Measurements from ENCODE around the gene RPL13.
"Not testable (repeated sequence)": the region's sequence is repeated elsewhere in the genome, so short reads cannot be mapped to it uniquely, and the experiment has no call there.

RPL13 gene

DNA sequence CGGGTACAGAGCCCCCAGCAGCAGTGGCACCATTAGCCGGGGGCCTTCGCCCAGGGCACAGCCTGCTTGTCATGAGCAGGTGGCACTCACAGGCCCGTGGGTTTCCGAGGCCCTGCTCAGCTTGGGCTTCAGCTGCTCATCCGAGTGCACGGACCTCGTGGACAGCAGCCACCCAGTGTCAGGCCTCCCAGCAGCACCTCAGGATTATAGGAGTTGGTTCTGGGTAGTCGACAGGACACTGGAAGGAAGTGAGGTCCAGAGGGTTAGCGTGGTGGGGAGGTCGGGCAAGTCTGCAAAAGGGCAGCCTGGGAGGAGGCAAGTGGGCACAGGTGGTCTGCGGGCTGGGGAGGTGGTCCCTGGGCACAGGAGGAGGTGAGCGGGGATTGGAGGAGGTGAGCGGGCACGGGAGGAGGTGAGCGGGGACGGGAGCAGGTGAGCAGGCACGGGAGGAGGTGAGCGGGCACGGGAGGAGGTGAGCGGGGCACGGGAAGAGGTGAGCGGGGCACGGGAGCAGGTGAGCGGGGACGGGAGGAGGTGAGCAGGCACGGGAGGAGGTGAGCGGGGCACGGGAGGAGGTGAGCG, 10.0 kb downstream of the RPL13 start:
- no peak for DNase-seq (ENCODE audit: low read depth)
- no peak overlapping the region for H3K4me3 ChIP-seq (ENCODE audit: low read depth, low read length)
- TF ChIP-seq, protein P1, sequence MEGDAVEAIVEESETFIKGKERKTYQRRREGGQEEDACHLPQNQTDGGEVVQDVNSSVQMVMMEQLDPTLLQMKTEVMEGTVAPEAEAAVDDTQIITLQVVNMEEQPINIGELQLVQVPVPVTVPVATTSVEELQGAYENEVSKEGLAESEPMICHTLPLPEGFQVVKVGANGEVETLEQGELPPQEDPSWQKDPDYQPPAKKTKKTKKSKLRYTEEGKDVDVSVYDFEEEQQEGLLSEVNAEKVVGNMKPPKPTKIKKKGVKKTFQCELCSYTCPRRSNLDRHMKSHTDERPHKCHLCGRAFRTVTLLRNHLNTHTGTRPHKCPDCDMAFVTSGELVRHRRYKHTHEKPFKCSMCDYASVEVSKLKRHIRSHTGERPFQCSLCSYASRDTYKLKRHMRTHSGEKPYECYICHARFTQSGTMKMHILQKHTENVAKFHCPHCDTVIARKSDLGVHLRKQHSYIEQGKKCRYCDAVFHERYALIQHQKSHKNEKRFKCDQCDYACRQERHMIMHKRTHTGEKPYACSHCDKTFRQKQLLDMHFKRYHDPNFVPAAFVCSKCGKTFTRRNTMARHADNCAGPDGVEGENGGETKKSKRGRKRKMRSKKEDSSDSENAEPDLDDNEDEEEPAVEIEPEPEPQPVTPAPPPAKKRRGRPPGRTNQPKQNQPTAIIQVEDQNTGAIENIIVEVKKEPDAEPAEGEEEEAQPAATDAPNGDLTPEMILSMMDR (IDR thresholded peaks at IDR 0.05; ENCODE audit: low read depth, low read length, missing control alignments): no peak
- in situ Hi-C loops (cut with HindIII; ENCODE audit: low sequenced_read_pairs): no loop called here

DNA sequence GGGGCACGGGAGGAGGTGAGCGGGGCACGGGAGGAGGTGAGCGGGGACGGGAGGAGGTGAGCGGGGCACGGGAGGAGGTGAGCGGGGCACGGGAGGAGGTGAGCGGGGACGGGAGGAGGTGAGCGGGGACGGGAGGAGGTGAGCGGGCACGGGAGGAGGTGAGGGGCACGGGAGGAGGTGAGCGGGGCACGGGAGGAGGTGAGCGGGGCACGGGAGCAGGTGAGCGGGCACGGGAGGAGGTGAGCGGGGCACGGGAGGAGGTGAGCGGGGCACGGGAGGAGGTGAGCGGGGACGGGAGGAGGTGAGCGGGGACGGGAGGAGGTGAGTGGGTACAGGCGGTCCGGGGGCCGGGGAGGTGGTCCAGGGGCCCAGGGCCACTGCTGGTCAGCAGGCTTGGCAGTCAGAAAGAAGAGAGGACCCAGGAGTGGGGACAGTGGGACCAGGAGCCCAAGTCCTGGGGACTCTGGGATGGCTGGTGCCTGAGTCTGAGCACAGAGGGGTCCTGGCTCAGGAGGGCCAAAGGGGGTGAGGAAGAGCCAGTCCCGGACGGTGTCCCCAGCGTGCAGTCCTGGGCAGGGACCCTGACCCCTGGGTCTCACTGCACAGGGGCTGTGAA, 10.6 kb downstream of the RPL13 start:
- in situ Hi-C loops (cut with HindIII; ENCODE audit: low sequenced_read_pairs); DNase-seq (ENCODE audit: low read depth); H3K4me3 ChIP-seq (ENCODE audit: low read depth, low read length): not testable (repeated sequence)

GRCh38 chr16:89571636-89572035, 11.2 kb downstream of the RPL13 start:
- in situ Hi-C loops (cut with HindIII; ENCODE audit: low sequenced_read_pairs): no loop called here
- TF ChIP-seq, protein P1 (IDR thresholded peaks at IDR 0.05; ENCODE audit: low read depth, low read length, missing control alignments): no peak
- DNase-seq (ENCODE audit: low read depth): no peak
- no peak overlapping the region for H3K4me3 ChIP-seq (ENCODE audit: low read depth, low read length)

DNA sequence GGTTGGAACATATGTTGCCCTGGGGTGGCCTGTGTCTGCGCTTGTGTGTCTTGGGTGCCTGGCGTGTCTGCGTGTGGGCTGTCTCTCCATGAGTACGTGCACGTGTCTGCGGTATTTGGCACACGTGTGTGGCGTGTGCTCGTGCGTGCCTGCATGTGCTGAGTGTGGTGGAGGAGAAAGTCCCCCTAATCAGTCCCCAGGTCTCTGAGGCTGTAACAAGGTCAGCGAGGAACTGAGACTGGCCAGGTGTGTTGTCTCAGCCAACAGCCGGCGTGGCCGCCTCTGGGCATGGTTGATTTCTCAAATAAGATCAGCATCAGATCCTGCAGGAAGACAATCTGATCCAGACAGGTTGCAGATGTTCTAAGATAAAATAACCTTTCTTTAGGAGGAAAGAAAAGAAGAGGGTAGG, 11.6 kb downstream of the RPL13 start:
- TF ChIP-seq, protein P1 (IDR thresholded peaks at IDR 0.05; ENCODE audit: low read depth, low read length, missing control alignments): no peak
- H3K4me3 ChIP-seq (ENCODE audit: low read depth, low read length): no peak overlapping the region
- in situ Hi-C loops (cut with HindIII; ENCODE audit: low sequenced_read_pairs): no loop called here
- DNase-seq (ENCODE audit: low read depth): no peak

DNA sequence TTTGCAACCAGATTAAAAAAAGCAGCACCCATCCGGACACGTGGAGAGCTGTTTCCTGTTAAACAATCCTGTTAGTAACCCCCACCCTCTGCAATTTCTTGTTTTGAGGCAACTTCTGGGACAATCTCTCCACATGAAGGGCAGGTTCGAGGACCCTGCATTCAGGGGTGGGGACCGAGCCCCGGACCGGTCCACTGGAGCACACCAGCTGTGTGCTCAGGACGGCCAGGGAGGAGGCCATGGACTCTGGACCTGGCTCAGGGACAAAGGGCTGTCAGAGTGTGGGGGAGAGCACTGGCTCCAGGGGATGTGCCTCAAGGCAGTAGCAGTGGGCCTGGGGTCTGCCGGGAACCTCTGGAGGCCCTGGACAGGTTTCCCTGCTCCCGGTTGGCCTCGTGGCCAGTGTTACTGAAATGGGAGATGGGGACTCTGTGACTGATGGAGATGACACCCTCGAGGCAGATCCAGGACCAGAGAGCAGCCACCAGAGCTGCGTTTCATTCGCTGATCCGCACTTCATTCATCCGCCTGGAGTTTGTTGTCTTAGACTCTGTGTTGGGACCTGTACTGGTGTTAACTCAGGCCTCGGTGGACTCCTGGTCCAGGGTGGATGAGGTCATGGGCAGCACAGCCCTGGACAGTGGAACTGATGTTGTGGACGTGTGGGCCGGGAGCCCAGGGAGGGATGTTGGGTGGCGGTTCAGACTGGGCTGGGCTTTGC, 12.2 kb downstream of the RPL13 start:
- in situ Hi-C loops (cut with HindIII; ENCODE audit: low sequenced_read_pairs): no loop called here
- H3K4me3 ChIP-seq (ENCODE audit: low read depth, low read length): no peak overlapping the region
- TF ChIP-seq, protein P1 (IDR thresholded peaks at IDR 0.05; ENCODE audit: low read depth, low read length, missing control alignments): no peak
- no peak for DNase-seq (ENCODE audit: low read depth)

GRCh38 chr16:89573826-89574680, 13.6 kb downstream of the RPL13 start:
- H3K4me3 ChIP-seq (ENCODE audit: low read depth, low read length): no peak overlapping the region
- in situ Hi-C loops (cut with HindIII; ENCODE audit: low sequenced_read_pairs): no loop called here
- no peak for DNase-seq (ENCODE audit: low read depth)
- TF ChIP-seq, protein P1 (IDR thresholded peaks at IDR 0.05; ENCODE audit: low read depth, low read length, missing control alignments): no peak
